NCI-H82 (cell line): ENCODE results near the gene SPO11.

ENCODE experiments used
- DNase-seq: peaks from one replicate; lab custom pipeline; 2025; lab: John Stamatoyannopoulos, UW

SPO11 gene

DNA sequence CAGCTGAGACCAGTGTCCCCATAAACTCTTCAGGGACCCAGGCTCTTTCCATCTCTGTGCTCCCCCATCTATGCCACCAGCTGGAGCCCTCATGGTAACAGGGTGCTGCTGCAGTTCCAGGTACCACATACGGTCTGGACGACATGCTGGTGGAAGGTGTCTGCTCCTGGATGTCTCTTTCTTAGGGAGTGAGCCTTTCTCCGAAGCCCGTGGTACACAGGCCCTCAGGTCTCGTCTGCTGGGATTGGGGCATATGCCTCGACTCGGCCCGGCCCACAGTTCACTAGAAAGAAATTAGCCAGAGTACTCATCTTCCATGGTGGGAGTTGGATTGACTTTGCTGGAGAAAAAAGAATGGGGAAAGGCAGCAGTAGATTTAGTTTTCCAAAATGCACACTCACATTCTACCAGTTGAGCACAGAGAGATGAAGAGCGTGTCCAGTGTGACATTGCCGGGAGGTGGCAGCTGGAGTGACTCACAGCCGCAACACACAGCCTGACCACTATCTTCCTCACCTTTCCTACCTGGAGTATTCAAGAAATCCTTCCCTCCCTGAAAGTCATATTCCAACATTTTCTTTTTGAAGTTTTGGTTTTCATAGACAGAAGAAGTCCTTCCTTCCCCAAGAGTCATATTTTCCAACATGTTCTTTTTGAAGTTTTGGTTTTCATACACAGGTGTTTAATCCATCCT lies 18.6 kb upstream of the SPO11 start:
- DNase-seq = no peak

- DNase-seq = no peak
These were observed 17.5 kb upstream of the SPO11 start for GRCh38 chr20:57312138-57312537.

GRCh38 chr20:57313230-57313629 lies 16.4 kb upstream of the SPO11 start:
- no peak for DNase-seq

DNA sequence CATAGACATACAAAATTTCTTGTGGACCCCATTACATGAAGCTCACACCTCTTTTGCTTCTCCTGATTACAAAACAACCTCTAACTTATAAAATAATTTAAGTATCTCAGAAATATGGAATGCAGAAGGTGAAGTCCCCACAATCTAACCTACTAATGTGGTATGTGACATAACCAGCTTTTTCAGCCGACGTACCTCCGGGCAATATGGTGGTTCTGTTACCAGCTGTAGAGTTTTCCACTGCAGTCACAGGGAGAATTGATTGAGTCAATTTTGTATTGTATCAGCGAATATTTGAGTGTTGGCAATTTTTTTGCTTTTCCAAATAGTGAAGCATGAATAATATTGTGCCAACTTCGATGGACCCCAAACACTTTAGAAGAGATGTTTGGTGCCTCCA lies 15.7 kb upstream of the SPO11 start:
- DNase-seq = no peak

DNA sequence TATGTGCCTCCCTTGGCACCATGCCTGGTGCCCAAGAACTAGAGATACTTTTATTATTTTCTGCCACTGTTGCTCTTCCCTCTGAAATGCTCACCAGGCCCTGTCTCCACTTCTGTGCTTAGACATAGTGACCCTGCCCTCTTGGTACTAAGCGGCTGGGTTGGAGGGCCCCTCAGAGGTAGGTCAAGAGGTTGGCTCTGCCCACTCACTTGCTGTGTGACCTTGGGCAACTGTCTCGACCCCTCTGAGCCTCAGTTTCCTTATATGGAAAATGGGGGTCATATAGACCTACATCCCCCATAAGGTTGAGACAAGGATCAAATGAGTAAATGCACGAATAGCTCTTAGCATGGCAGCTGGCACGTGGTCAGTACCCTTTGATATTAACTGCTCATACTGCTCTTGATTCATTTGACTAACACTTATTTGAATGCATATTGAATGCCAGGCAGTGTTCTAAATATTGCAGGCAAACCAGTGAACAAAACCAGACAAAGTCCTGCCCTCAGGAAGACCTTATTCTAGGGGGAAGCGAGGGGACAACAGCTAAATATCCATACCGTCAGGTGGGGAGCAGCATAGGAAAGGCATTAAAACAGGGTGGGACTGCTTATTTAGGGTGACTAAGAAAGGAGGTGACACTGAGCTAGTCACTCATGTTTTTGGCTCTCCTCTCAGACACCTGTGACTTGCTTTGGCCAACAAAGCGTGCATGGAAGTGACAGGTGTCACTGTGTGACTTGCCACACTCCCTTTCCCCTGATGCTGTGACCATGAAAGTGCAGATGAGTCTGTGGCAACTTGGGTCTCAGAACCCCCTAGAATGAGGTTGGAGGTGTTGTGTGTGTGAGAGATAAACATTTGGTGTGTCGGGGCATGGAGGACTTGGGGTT lies 14.3 kb upstream of the SPO11 start:
- no peak for DNase-seq

DNA sequence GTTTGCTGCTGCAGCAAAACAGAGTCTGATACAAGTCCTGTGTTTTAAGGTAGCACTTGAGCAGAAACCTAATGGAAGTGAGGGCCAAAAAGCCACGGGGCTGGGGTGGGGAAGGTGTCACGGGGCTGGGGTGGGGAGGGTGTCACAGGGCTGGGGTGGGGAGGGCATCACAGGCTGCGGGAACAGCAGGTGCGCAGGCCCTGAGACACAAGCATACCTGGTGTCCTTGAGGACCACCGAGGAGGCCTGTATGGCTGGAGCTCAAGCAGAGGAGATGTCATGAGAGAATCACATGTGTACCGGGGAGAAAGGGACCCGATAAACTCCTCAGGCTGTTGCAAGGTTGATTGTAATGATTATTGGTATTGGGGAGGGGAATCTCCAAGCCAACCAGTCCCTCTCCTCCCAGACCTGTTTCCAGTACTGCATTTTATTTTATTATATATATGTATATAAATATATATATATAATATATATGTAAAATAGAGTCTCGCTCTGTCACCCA lies 13.6 kb upstream of the SPO11 start:
- DNase-seq = no peak

DNA sequence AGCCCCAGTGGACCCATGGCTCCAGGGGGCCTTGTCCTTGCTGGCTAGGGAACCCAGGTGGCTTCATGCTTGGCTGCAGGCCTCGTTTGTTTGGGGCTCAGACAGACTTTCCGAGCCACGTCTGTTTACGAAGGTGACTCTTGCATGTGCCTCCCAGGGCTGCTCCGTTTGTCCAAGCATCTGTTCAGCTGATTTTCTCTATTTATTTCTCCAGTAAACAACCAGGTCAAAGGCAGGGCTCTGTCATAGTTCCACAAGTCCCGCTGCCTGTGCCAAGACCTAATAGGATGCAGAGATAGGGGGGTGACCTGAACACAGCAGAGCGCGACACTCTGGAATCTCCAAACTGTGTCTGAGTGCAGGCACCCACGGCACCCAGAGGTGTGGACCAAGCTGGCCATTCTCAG lies 12.8 kb upstream of the SPO11 start:
- DNase-seq = no peak

GRCh38 chr20:57317316-57317788 lies 12.3 kb upstream of the SPO11 start:
- DNase-seq = no peak

- DNase-seq = peak; percentile 11
These were observed 11.7 kb upstream of the SPO11 start for GRCh38 chr20:57317789-57318371.

DNA sequence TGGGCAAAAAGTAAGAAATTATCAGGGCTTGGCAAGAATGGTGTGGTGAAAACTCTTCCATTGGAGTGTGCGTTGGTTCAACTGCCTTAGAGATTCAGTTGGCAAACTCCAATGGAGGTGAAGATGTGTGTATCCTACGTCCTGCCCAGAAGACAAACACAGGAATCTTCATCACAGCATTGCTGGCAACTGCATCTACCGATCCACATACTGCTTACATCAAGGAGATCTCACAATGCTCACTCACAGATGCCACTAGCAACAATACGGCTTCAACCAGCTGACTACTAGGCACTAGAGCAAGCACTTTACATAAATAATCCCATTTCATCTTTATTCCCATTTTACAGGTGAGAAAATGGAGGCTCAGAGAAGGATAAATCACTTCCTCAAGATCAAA lies 10.0 kb upstream of the SPO11 start:
- no peak for DNase-seq

GRCh38 chr20:57320358-57320757 lies 9.2 kb upstream of the SPO11 start:
- DNase-seq = no peak

- no peak for DNase-seq
These were observed 8.5 kb upstream of the SPO11 start for GRCh38 chr20:57321142-57321541.

DNA sequence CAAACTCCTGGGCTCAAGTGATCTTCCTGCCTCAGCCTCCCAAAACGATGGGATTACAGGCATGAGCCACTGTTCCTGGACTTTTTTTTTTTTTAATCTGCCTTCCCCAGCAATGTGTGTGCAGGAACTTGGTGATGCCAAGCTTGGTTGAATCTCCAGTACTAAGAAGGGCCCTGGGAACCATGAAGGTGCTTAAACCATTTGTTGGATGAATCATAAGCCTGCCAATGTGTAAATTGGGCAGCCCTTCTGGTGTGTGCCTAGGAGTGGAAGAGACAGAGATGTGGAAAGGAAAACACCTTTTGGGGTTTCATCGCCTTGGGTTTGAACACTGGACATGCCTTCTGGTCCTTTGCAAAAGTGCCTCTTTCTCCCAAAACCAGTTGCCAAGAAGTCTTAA lies 7.1 kb upstream of the SPO11 start:
- no peak for DNase-seq

- DNase-seq = peak; percentile 80
These were observed 6.6 kb upstream of the SPO11 start for GRCh38 chr20:57323034-57323433.

- no peak for DNase-seq
These were observed 3.8 kb upstream of the SPO11 start for GRCh38 chr20:57325632-57326356.

GRCh38 chr20:57326667-57327455 lies 2.7 kb upstream of the SPO11 start:
- DNase-seq = no peak

DNA sequence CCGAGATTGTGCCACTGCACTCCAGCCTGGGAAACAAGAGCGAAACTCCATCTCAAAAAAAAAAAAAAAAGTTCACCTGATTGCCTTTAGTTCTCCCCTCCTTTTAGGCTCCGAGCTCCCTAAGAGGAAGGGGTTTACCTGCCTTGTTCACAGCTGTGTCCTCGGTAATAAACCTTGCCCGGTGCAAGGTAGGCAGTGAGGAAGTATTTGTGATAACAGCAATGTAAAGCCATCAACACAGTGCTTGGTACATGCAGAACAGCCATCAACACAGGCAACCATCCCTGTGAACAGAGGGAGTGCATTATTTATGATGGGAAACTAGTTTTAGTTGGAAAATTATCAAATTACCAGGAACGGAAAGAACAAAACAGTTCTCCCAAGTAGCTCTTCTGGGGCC lies 1.8 kb upstream of the SPO11 start:
- no peak for DNase-seq

GRCh38 chr20:57330998-57331397 lies 1.4 kb downstream of the SPO11 start:
- DNase-seq = no peak

GRCh38 chr20:57332105-57333089 lies 2.8 kb downstream of the SPO11 start:
- no peak for DNase-seq

DNA sequence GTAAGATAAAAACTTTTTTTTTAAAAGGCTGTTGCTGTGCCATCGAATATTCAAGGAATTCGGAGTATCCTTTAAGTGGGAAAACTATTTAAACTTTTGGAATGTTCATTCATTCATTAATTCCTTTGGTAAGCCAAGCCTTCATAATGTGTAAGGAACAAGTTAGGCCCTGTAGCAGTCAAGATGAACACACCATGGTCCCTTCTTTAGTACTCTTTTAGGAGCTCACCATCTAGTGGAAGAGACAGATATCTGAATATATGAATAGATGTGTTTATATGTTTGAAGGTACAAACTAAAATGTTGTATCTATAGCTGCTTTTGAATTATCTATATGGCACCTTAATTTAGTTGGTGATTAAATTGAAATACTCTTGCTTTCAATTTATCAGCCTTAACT lies 5.8 kb downstream of the SPO11 start:
- DNase-seq = peak; percentile 16
